Measurements from ENCODE around the gene LHCGR. TPM values are rescaled to one million over a fixed set of nuclear protein-coding genes. Genes with fewer than 3 reads are reported as not detected.

LHCGR gene
- polyA plus RNA-seq, 1 of the 3 experiments (the other 2 are of a cell fraction): not detected

- Histone ChIP-seq H3K4me1 (ENCODE audit: control insufficient read depth in 1 of 2, insufficient read depth in 2 of 2, low read depth in 1 of 2, low read length in 1 of 2) (no peaks in the 10 kb centered on the region), H3K27me3 (ENCODE audit: insufficient read depth) (no peaks in the 10 kb centered on the region), H3K9ac (no peak overlapping the region), H3F3A (replicated peaks; ENCODE audit: insufficient read depth) (no peaks in the 10 kb centered on the region), H3K36me3 (replicated peaks in 1 of 2; ENCODE audit: control insufficient read depth in 1 of 2, insufficient read depth in 2 of 2, low read length in 1 of 2) (no peaks in the 10 kb centered on the region), H3K9me3 (no peaks in the 10 kb centered on the region), H3K4me3 (ENCODE audit: low read depth in 2 of 2, low read length in 1 of 2) (no peak overlapping the region), H3K27ac (ENCODE audit: low read depth in 2 of 2, low read length in 1 of 2) (no peak overlapping the region), H4K20me1 (ENCODE audit: insufficient read depth) (no peaks in the 10 kb centered on the region), H3K4me2 (no peak overlapping the region), H3K79me2 (ENCODE audit: insufficient read depth) (no peaks in the 10 kb centered on the region), H3K9me2 (no peaks in the 10 kb centered on the region), H2AFZ (ENCODE audit: low read depth) (no peak overlapping the region)
- ChIA-PET CTCF (no interaction called here), POLR2A (interaction anchor here (0.6 kb wide), 1 partner anchor 71 kb away, joined by 3 read pairs; no protein-coding TSS in a partner anchor)
- TF ChIP-seq SIN3A (IDR thresholded peaks at IDR 0.05; ENCODE audit: borderline replicate concordance, low read depth, low read length): no peak
- TF ChIP-seq FOXJ3 (CRISPR knock-in tag; IDR thresholded peaks at IDR 0.05): no peak
- no peak for TF ChIP-seq RAD21 (IDR thresholded peaks at IDR 0.05; ENCODE audit: low read length)
- TF ChIP-seq TCF12 (IDR thresholded peaks at IDR 0.05): no peak
- TF ChIP-seq, protein P1, sequence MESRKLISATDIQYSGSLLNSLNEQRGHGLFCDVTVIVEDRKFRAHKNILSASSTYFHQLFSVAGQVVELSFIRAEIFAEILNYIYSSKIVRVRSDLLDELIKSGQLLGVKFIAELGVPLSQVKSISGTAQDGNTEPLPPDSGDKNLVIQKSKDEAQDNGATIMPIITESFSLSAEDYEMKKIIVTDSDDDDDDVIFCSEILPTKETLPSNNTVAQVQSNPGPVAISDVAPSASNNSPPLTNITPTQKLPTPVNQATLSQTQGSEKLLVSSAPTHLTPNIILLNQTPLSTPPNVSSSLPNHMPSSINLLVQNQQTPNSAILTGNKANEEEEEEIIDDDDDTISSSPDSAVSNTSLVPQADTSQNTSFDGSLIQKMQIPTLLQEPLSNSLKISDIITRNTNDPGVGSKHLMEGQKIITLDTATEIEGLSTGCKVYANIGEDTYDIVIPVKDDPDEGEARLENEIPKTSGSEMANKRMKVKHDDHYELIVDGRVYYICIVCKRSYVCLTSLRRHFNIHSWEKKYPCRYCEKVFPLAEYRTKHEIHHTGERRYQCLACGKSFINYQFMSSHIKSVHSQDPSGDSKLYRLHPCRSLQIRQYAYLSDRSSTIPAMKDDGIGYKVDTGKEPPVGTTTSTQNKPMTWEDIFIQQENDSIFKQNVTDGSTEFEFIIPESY (IDR thresholded peaks at IDR 0.05; ENCODE audit: borderline replicate concordance, low read depth): no peak
- TF ChIP-seq, protein P2, sequence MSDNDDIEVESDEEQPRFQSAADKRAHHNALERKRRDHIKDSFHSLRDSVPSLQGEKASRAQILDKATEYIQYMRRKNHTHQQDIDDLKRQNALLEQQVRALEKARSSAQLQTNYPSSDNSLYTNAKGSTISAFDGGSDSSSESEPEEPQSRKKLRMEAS (IDR thresholded peaks at IDR 0.05; ENCODE audit: low read depth): no peak
- TF ChIP-seq MEF2A (IDR thresholded peaks at IDR 0.05; ENCODE audit: borderline replicate concordance, low read depth): no peak
- TF ChIP-seq GABPA (IDR thresholded peaks at IDR 0.05; ENCODE audit: low read depth): no peak
- no peak for TF ChIP-seq EP300 (IDR thresholded peaks at IDR 0.05; ENCODE audit: borderline replicate concordance in 1 of 2, low read depth in 1 of 2, low read length in 1 of 2)
- no peak for TF ChIP-seq TAF1 (IDR thresholded peaks at IDR 0.05; ENCODE audit: borderline replicate concordance, low read depth, low read length)
- TF ChIP-seq MXI1 (IDR thresholded peaks at IDR 0.05; ENCODE audit: low read depth, low read length): no peak
- TF ChIP-seq RXRA (IDR thresholded peaks at IDR 0.05; ENCODE audit: borderline replicate concordance, low read depth): no peak
- TF ChIP-seq RCOR1 (IDR thresholded peaks at IDR 0.05; ENCODE audit: low read length): no peak
- TF ChIP-seq, protein P3, sequence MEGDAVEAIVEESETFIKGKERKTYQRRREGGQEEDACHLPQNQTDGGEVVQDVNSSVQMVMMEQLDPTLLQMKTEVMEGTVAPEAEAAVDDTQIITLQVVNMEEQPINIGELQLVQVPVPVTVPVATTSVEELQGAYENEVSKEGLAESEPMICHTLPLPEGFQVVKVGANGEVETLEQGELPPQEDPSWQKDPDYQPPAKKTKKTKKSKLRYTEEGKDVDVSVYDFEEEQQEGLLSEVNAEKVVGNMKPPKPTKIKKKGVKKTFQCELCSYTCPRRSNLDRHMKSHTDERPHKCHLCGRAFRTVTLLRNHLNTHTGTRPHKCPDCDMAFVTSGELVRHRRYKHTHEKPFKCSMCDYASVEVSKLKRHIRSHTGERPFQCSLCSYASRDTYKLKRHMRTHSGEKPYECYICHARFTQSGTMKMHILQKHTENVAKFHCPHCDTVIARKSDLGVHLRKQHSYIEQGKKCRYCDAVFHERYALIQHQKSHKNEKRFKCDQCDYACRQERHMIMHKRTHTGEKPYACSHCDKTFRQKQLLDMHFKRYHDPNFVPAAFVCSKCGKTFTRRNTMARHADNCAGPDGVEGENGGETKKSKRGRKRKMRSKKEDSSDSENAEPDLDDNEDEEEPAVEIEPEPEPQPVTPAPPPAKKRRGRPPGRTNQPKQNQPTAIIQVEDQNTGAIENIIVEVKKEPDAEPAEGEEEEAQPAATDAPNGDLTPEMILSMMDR (IDR thresholded peaks at IDR 0.05): no peak
- no peak for TF ChIP-seq CHD2 (IDR thresholded peaks at IDR 0.05; ENCODE audit: low read length, partially characterized antibody)
- TF ChIP-seq RFX5 (IDR thresholded peaks at IDR 0.05; ENCODE audit: low read length): no peak
- no peak for TF ChIP-seq USF2 (IDR thresholded peaks at IDR 0.05; ENCODE audit: borderline replicate concordance, low read depth, low read length)
- no peak for DNase-seq
- WGBS (ENCODE audit: low lambda C conversion rate): 29% methylated on average over 4 of the region's 4 CpGs
These were observed 44.2 kb downstream of the LHCGR start for GRCh38 chr2:48711343-48711742.
